HG03135 (cell line): ENCODE results near the gene GRM8.

Source experiments
- ATAC-seq: cut with Tn5 transposase; IDR thresholded peaks from one replicate; pipeline ENCODE4 v1.9.1; 2021; ENCODE audit warnings: mild to moderate bottlenecking, moderate library complexity; ENCODE audit not compliant: unreplicated experiment

Gene GRM8

DNA sequence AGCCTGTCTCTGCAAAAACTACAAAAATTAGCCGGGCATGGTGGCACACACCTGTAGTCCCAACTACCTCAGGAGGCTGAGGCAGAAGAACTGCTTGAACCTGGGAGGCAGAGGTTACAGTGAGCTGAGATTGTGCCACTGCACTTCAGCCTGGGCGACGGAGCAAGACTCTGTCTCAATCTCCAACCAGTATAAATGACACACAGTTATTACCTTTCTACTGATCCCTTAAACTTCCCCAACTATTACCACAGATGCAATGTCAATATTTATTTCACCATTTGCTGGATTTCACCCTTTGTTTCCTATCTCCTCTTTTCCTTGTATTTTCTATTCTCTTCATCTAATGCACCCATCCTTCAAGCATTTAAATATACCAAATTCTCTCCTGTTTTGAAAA, 431.8 kb downstream of the GRM8 start:
- no peak for ATAC-seq

- ATAC-seq = no peak
These were observed 433.6 kb downstream of the GRM8 start for GRCh38 chr7:126819197-126819484.

GRCh38 chr7:126818393-126819196, 434.1 kb downstream of the GRM8 start:
- ATAC-seq = no peak

DNA sequence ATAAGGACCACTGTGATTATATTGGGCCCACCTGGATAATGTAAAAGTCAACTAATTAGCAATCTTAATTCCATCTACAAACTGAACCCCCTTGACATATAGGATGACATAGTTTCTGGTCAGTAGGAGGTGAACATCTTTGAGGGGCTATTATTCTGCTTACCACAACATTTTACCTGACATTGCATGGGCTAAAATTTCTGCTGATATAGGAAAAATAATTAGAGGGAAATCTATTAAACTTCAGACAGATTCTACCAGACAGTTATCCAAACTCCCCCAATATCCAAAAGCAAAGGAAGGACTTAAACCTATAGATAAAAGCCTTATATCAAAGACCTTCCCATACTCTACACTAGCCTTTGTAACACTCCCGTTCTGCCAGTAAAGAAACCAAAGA, 443.6 kb downstream of the GRM8 start:
- ATAC-seq = no peak

DNA sequence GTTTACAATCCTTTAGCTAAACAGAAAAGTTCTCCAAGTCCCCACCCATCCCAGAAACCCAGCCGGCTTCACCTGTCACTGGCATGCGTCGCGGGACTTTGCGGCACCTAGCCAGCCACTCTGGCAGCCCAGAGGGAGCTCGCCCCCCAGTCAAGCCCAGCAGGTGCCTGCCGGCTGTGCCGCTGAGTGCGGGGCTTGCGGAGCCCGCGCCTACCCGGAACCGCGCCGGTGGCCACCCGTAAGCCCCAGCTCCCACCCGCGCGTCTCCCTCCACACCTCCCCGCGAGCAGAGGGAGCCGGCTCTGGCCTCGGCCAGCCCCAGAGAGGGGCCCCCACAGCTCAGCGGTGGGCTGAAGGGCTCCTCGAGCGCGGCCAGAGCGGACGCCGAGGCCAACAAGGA, 446.1 kb downstream of the GRM8 start:
- ATAC-seq = no peak

GRCh38 chr7:126805351-126805750, 447.4 kb downstream of the GRM8 start:
- ATAC-seq = no peak

- ATAC-seq = peak; percentile 82
These were observed 448.1 kb downstream of the GRM8 start for GRCh38 chr7:126804604-126805003.

DNA sequence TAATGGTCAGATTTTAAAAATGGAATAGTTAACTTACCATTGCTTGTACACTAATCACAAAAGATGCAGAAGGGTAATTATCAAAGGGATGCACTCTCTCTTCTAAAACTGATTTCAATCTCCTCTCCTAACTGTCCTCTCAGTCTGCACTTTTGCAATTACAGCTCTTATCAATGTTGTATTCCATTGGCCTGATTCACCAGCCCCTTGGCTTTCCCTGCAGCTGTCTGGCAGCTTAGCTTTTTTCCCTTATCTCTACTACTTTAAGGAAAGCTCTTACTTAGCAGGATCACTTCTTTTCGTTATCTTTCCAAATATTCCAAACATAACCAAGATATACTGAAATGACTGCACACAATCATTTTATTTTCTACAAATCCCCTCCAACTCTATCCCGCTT, 448.8 kb downstream of the GRM8 start:
- ATAC-seq = no peak

- peak; percentile 78 for ATAC-seq
These were observed 449.6 kb downstream of the GRM8 start for GRCh38 chr7:126803060-126803665.

GRCh38 chr7:126801733-126802132, 451.0 kb downstream of the GRM8 start:
- no peak for ATAC-seq

DNA sequence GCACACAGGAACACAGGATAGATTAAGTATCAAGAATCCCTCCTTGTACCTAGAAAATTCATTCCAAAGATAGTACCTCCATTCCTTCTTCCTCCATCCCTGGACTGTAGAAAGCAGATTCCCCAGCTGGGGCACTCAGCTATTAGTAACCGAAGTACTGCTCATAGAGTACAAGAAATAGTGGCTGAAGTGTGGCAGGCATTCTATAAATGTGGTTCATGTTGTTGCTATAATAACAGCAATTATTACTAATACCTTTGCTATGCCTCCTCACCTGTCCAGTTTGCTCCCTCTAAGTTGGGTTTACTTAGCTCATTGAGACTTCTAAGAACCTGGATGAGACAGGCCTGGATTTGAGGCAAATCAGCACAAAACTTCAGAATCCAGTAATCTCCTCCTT, 453.2 kb downstream of the GRM8 start:
- no peak for ATAC-seq

DNA sequence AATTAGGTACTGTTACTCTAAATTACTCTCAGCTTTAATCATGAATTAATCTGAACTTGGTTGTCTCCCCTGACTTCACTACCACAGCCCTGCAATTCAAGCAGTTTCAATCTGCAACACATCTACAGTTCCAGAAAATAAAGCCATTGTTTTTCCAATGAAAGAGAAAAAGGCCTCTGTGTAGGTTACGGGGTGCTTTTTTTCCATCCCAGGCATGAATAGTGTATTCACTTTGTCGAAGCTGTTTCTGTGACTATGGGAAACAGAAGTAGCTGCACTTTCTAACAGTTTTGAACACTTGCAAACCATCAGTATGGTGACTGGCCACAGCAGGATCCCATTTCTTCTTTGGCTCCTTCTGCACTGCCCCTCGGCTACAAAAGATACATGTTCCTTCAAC, 460.2 kb downstream of the GRM8 start:
- no peak for ATAC-seq

GRCh38 chr7:126791306-126791705, 461.4 kb downstream of the GRM8 start:
- ATAC-seq = no peak

DNA sequence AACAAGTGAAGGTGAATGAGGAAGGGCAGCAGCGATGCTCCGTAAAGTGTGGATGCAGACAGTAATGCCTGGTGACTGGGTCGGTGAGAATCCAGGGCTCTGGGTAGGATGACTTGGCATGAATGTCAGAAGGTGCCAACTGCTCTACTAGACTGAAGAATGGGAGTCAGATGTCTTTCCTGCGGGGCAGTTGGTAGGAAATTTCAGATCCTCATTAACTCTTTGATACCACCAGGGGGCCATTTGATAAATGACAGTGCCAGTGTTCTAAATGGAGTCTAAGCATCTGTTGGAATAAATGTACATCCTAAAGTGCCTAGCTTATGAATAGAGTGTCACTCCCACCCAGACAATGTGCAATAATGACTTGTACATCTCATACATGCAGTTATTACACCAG, 462.0 kb downstream of the GRM8 start:
- no peak for ATAC-seq

- no peak for ATAC-seq
These were observed 469.1 kb downstream of the GRM8 start for GRCh38 chr7:126783613-126784012.

GRCh38 chr7:126780993-126781392, 471.7 kb downstream of the GRM8 start:
- ATAC-seq = peak; percentile 70

GRCh38 chr7:126778101-126778500, 474.6 kb downstream of the GRM8 start:
- no peak for ATAC-seq

DNA sequence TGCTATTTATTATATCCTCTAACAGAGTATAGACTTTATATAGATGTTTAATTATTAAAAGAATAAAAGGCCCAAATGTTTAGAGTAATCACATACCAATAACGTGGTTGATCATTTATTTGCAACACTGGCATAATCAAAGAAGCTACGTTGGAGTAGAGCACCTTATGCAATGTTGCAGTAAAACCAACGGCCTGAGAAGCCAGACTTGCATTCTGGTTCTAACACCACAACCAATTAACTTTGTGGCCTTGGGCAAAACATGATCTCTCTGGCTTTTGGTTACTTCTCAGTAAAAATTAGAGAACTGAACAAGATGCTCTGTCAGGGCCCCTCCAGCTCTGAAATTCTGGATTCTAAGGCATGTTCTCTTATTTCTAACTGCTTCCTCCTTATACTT, 476.2 kb downstream of the GRM8 start:
- no peak for ATAC-seq

- no peak for ATAC-seq
These were observed 478.7 kb downstream of the GRM8 start for GRCh38 chr7:126774077-126774476.

DNA sequence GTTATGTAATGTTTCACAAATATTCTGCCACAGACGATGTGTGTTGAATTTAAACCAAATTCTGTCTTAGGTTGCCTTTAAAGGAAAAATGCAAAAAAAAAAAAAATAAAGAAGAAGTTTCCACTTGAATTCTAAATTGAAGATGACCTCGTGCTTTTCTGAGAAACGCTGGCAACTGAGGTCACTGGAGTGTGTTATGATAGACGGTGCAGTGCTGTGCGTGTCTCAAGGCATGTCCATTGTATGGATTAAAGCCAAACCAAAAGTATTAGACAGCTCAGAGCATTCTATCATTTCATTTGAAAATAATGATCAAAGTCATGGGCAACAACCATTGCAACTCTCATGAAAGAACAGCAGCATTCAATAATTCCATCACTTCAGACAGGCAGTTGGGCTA, 483.9 kb downstream of the GRM8 start:
- no peak for ATAC-seq

- no peak for ATAC-seq
These were observed 491.7 kb downstream of the GRM8 start for GRCh38 chr7:126760914-126761577.

DNA sequence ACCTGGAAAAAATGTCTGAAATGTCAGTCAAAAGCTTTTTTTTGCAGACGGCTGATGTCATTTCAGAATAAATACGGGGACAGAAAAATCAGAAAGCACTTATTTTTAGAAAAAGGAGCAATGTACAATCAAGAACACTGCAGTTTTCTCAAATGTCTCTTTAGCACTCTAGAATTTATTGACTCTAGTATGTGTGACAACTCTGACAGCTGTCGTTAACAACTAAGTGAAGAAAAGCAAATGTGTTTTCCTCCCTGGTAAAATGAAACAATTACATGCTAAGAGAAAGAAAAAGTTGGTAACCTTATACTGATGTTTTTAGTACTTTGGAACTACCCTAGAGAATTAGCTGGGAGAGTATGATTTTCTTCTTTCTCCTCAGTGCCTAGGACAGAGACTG, 497.4 kb downstream of the GRM8 start:
- no peak for ATAC-seq
